ENCODE results near the gene KLF18.
A peak's percentile ranks its signal among the peaks of the same experiment; 100 is the strongest.

The KLF18 gene

DNA sequence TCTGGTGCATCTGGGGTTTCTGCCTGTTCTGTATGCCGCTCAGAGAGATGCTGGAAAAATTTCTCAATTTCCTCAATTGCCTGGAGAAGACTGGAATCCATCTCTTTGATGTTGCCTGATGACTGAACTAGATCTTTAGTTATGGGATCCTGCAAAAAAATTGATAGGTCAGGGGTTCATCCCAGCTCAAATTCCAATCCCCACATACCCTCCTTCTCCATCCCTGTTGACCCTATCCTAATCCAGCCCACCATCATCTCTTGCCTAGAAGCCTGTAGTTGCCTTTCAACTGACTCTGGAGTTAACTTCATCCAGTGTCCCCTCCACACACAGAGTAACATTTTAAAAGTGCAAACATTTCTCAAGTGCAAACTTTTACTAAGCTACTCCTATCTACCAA is at the start of gene KLF18:
Gene KLF18, minus strand, starts transcription at position 101 of the 400 bp plus-strand sequence. Its CDS starts 0 bp downstream, at position 101.
- no peak for DNase-seq (ENCODE audit: low read depth)
- TF ChIP-seq, protein P1, sequence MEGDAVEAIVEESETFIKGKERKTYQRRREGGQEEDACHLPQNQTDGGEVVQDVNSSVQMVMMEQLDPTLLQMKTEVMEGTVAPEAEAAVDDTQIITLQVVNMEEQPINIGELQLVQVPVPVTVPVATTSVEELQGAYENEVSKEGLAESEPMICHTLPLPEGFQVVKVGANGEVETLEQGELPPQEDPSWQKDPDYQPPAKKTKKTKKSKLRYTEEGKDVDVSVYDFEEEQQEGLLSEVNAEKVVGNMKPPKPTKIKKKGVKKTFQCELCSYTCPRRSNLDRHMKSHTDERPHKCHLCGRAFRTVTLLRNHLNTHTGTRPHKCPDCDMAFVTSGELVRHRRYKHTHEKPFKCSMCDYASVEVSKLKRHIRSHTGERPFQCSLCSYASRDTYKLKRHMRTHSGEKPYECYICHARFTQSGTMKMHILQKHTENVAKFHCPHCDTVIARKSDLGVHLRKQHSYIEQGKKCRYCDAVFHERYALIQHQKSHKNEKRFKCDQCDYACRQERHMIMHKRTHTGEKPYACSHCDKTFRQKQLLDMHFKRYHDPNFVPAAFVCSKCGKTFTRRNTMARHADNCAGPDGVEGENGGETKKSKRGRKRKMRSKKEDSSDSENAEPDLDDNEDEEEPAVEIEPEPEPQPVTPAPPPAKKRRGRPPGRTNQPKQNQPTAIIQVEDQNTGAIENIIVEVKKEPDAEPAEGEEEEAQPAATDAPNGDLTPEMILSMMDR (IDR thresholded peaks at IDR 0.05; ENCODE audit: control insufficient read depth, insufficient read depth, low read depth, low read length, missing control alignments) = no peak
- H3K4me3 ChIP-seq (ENCODE audit: control insufficient read depth, low read depth, low read length) = no peak within 1 kb of the TSS

GRCh38 chr1:44174630-44175029 is 33.2 kb upstream of the KLF18 start:
- no peak overlapping the region for H3K4me3 ChIP-seq (ENCODE audit: control insufficient read depth, low read depth, low read length)
- DNase-seq (ENCODE audit: low read depth) = no peak
- TF ChIP-seq, protein P1 (IDR thresholded peaks at IDR 0.05; ENCODE audit: control insufficient read depth, insufficient read depth, low read depth, low read length, missing control alignments) = no peak

GRCh38 chr1:44170281-44170823 is 28.9 kb upstream of the KLF18 start:
- DNase-seq (ENCODE audit: low read depth) = peak; percentile 1
- no peak overlapping the region for H3K4me3 ChIP-seq (ENCODE audit: control insufficient read depth, low read depth, low read length)
- TF ChIP-seq, protein P1 (IDR thresholded peaks at IDR 0.05; ENCODE audit: control insufficient read depth, insufficient read depth, low read depth, low read length, missing control alignments) = no peak

GRCh38 chr1:44168520-44169098 is 27.2 kb upstream of the KLF18 start:
- TF ChIP-seq, protein P1 (IDR thresholded peaks at IDR 0.05; ENCODE audit: control insufficient read depth, insufficient read depth, low read depth, low read length, missing control alignments) = no peak
- H3K4me3 ChIP-seq (ENCODE audit: control insufficient read depth, low read depth, low read length) = no peak overlapping the region
- no peak for DNase-seq (ENCODE audit: low read depth)

DNA sequence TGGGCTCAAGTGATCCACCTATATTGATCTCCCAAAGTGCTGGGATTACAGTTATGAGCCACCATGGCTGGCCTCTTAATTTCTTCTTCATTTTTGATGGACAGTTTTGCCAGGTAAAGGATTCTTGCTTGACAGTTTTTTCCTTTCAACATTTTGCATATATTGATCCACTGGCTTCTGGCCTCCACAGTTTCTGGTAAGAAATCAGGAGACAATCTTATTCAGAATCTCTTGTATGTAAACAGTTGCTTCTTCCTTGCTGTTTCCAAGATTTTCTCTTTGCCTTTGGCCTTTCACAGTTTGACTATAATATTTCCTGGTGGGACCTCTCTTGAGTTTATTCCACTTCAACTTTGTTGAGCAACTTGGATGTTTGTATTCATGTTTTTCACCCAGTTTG is 20.1 kb upstream of the KLF18 start:
- no peak overlapping the region for H3K4me3 ChIP-seq (ENCODE audit: control insufficient read depth, low read depth, low read length)
- no peak for DNase-seq (ENCODE audit: low read depth)
- TF ChIP-seq, protein P1 (IDR thresholded peaks at IDR 0.05; ENCODE audit: control insufficient read depth, insufficient read depth, low read depth, low read length, missing control alignments) = no peak

GRCh38 chr1:44158871-44159270 is 17.4 kb upstream of the KLF18 start:
- TF ChIP-seq, protein P1 (IDR thresholded peaks at IDR 0.05; ENCODE audit: control insufficient read depth, insufficient read depth, low read depth, low read length, missing control alignments) = no peak
- no peak for DNase-seq (ENCODE audit: low read depth)
- H3K4me3 ChIP-seq (ENCODE audit: control insufficient read depth, low read depth, low read length) = no peak overlapping the region
